Skeletal muscle cell (primary cell): Measurements from ENCODE around the gene DAB2IP.
"Not testable (repeated sequence)": the region's sequence is repeated elsewhere in the genome, so short reads cannot be mapped to it uniquely, and the experiment has no call there.

Source experiments
- DNase-seq: peaks from one replicate; pipeline ENCODE4 v3.0.0-alpha.2; 2010; ENCODE audit warnings: low read depth
- H3K4me3 ChIP-seq: 2 replicates; pipeline ENCODE4 v1.5.1; 2011; ENCODE audit warnings: low read depth, mild to moderate bottlenecking, control low read depth, low read length, moderate library complexity

Gene DAB2IP

DNA sequence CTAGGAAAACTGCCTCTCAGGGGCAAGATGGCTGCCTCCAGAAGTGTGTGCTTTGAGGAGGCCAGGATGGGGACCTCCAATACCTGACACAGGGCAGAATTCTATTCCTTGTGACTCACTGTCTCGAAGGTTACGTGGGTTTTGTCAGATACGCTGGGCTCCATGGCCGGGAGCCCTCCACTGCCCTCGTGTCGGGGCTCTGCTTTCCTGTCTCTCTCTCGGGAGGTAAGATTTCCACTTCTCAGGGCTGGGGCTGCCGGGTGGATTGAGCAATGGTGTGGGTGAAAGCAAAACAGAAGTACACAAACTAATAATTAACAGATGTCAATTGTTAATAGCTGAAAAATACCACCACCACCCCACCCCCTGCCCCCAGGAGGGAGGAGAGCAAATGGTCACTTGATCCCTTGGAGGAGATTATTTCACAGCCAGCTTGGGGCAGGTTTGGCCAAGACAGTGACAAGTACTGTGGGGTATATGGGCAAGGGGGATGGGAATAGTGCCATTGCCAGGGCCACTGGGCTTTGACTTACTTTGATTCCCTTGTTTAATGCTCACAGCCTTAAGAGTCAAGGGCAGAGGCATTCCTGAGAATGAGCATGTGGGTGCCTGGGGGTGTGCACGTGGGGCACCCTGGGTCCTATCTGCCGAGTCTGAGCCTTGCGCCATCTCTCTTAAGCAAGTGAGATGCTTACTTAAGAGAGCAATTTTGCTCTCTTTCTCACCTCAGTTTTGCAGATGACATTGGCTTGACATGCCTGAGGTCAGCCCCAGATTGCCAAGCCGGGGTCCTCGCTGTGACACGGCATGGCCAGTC, 28.8 kb upstream of the DAB2IP start:
- H3K4me3 ChIP-seq = no peak overlapping the region
- no peak for DNase-seq

DNA sequence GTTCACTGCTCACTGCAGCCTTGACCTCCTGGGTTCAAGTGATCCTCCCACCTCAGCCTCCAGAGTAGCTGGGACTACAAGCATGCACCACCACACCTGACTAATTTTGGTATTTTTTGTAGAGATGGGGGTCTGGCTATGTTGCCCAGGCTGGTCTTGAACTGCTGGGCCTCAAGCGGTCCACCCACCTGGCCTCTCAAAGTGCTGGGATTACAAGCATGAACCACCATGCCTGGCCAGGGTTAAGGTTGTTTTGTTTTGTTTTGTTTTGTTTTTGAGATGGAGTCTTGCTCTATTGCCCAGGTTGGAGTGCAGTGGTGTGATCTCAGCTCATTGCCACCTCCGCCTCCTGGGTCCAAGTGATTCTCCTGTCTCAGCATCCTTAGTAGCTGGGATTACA, 28.0 kb upstream of the DAB2IP start:
- DNase-seq, H3K4me3 ChIP-seq: not testable (repeated sequence)

DNA sequence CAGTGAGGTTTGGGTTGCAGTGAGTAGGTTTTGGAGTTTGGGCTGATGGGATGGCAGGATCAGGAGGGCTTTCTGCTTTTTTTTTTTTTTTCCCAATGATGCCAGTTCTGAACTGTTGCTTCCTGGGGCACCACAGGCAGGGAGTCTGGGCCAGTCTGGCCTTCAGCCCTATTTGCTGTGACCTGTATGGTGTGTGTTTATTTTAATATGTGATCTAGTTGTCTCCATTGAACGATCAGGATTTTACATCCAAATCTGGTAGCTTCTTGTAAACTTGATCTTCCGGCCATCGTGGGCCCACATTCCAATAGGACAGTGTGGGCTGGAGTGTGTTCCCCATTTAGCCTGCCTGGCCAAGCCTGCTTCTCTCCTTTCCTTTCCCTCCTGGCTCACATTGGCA, 25.8 kb upstream of the DAB2IP start:
- no peak for DNase-seq
- H3K4me3 ChIP-seq = no peak overlapping the region

DNA sequence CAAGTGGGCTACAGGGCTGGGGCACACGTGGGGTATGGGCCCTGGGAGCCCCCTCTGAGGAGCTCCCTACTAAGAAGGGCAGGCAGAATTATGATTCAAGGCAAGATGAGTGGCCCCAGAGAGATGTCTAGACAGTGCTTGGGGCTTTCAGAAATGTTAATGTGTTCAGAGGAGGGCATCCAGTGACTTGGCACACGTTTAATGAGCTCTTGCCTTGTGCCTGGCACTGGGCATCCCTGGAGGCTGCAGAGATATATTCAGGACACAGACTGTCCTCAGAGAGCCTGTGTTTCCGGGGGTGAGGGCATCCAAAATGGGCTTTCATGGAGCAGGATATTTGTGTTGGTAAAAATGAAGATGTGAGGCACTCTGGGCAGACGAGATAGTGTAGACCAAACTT, 25.4 kb upstream of the DAB2IP start:
- H3K4me3 ChIP-seq = no peak overlapping the region

DNA sequence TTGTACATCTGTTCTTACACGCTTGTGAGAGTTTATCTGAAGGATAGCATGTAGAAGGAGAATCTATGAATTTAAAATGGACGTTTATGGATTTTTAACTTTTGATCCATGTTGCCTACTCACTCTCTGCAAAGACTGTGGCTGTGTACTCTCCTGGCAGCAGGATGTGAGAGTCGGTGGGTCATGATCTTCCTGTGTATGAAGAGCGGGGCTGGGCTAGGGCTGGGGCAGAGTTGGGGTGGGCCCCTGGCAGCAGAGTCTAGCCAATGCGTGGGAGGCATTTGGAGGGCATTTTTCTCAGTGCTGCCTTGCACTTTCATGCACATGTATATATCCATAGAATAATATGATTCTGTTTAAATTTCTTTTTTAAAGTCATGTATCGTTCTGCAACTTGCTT, 24.0 kb upstream of the DAB2IP start:
- no peak overlapping the region for H3K4me3 ChIP-seq
- DNase-seq = no peak

More for the DNA sequence above, 25.4 kb upstream of the DAB2IP start:
- no peak for DNase-seq

DNA sequence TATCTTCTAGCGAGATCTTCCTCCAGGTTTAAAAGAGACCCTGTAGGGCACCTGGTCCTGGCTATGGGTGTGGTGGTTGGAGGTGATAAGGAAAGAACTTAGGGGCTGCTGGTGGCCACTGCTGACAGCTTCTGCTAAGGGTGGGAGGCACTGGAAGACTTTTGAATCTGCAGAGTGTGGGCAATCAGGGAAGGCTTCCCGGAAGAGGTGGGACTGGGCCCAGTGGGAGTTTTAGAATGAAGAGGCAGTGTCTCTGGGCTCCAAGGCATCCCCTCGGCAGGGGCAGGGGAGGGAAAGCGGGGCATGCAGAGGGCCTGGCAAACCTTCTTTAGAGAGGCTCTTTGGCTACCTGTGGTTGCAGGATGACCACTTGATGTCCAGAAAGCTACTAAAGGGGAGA, 23.0 kb upstream of the DAB2IP start:
- H3K4me3 ChIP-seq = no peak overlapping the region
- DNase-seq = no peak

DNA sequence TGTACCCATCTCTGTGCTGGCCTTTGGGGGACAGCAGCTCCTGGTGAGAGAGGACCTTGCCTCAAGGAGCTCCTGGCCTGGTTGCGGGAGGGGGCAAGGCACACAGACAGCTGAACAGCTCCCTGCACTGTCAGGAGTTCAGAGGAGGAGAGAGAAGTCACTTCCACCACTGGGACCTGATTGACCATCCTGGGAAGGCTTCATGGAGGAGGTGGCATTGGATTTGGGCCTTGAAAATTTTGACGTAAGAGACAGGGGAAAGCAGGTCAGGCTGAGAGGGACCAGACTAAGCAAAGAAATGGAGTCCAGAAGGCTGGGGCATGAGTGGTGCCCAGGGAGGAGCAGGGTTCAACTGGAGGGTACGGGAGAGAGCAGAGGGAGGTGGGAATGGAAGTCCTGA, 20.3 kb upstream of the DAB2IP start:
- H3K4me3 ChIP-seq = no peak overlapping the region
- no peak for DNase-seq

DNA sequence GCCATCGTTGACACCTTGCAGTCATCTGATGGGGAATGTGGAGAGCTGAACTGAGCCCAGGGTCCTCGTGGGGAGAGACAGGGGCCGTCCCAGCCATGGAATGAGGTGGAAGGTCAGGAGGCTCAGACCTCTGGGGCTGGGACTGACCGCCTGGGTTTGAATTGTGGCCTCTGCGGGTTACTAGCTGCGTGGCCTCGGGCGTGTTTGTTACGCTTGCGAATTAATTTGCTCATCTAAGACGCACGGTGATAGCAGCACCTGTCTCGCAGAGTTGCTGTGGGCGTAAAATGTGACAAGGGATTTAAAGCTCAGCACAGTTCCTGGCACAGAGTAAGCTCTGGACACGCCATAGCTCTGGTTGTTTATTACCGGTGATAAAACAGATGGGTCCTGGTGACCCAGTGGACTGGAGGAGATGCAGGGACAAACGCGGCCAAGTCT, 19.4 kb upstream of the DAB2IP start:
- no peak for DNase-seq
- no peak overlapping the region for H3K4me3 ChIP-seq

DNA sequence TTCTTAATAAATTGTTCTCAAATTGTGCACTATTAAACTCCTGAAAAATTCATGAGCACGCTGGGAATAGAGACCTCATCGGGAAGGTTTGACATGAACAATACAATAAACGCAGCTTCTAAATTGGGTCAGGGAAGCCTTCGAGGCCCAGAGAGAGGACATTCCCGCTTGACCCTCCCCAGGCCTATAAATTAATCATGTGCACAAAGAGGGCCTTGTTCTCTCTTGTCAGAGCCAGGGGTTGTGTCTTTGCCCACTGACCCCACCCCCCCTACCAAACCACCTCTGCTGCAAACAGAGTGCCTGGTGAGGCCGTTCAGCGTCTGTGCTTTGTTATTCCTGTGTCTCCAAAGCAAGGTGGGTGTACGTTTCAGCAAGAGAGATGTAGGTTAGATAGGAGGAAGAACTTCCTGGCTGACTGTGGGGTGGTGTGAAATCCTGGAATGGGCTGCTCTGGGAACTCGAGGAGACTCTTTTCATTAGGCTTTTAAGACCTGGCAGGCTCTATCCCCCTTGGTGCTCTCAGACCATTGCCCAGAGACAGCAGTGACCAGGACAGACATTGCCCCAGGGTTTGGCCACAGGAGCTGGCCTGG, 18.2 kb upstream of the DAB2IP start:
- DNase-seq = no peak
- no peak overlapping the region for H3K4me3 ChIP-seq

DNA sequence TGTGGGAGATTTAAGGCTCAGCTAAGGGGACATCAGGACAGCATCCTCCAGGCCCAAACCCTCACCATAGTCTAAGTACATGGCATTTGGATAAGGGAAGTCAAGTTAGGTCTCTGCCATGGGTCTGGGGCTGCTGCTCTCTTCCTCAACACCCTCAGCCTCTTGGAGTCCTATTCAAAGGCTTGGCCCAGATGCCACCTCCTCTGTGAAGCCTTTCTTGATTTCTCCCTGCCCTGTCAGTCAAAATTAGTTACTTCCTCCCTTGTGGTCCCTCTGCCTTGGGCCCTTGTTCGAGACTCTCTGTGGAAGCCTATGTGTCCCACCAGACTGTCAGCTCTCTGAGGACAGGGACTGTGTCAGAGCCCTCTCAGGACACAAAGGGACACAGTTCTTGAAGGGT, 17.7 kb upstream of the DAB2IP start:
- no peak for DNase-seq
- no peak overlapping the region for H3K4me3 ChIP-seq

DNA sequence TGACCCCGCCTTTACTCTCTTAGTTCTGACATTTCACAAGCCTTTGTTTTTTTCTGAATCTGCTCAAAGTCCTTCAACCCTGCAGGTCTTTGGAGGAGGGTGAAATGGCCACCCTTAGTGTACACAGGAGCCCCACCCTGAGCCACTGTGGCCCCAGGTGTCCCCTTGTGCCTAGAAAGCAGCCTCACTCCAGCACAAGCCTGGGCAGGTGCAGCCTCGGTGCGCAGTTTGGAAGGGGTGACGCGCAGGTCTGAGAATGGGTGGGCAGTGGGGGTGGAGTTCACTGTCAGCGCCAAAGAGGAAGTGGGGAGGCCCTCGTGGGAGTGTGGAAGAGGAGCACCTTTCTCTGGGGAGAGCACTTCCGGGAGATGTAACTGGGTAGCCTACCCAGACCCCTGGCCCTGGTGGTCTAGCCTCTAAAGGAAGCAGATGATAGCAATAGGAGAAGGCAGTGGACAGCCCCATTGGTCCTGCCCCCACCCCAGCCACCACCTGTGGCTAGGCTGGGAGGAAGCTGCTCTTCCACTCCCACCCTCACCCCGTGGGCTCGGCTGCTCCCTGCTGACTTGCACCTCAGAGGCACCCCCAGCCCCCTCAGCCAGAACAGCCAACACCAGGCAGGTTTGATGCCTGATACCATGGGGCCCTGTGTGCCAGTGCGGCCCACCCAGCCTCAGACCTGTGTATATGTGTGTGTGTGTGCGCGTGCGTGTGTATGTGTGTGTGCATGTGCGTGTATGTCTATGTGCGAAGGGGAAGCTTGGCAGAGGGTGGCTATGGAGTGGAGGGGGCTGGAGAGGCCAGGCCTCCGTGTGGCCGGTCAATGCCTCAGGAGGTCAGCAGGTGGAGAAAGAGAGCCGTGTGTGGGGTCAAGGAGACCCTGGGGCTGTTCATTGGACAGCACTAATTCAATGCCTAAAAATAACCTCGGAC, 16.8 kb upstream of the DAB2IP start:
- H3K4me3 ChIP-seq = no peak overlapping the region
- no peak for DNase-seq

DNA sequence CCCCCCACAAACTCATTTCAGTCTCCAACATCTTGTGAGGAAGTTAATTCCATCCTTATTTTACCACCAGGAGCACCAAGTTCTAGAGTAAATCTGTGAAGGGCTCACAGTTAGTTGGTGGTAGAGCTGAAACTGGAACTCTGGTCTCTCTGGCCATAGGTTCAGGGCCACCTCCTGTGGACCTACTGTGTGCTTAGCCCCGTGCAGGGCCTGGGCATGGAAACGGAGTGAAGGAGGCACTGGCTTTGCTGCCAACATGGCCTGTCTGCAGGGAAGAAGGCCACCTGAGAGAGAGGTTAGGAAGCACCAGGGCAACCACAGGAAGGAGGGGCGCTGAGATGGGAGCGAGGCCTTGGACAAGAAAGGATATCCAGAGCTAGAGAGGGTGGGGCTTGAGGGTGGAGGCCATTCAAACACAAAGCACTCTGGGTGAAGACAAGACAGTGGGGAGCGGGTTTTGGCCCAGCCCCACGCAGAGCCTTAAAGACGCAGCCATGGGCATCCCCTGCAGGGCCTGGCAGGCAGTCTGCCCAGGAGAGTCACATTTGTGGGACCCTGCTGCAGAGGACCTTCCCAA, 16.0 kb upstream of the DAB2IP start:
- H3K4me3 ChIP-seq = no peak overlapping the region
- no peak for DNase-seq

DNA sequence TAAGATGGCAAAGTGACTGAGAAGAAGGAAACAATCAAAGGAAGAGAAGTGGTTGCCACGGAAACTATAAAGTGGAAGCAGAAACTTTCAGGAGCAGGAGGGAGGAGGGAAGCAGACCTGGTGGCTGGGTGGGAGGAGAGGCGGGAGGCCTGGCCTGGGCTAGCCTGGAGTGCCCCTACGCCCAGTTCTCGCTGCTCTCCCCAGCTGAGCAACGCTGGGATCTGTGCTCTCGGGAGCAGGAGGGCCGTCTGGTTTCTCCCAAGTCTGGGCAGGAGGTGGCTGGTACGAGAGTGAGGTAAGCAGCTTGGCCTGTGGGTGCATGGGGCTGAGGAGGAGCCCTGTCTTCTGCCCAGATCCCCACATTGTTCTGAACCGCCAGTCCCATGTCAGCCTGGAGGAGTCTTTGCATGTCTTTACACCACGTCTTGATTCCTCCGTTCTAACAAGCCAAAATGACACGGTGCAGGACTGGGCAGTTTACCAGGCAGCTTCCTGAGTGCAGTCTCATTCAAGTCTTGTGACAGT, 15.0 kb upstream of the DAB2IP start:
- no peak for DNase-seq
- H3K4me3 ChIP-seq = no peak overlapping the region

DNA sequence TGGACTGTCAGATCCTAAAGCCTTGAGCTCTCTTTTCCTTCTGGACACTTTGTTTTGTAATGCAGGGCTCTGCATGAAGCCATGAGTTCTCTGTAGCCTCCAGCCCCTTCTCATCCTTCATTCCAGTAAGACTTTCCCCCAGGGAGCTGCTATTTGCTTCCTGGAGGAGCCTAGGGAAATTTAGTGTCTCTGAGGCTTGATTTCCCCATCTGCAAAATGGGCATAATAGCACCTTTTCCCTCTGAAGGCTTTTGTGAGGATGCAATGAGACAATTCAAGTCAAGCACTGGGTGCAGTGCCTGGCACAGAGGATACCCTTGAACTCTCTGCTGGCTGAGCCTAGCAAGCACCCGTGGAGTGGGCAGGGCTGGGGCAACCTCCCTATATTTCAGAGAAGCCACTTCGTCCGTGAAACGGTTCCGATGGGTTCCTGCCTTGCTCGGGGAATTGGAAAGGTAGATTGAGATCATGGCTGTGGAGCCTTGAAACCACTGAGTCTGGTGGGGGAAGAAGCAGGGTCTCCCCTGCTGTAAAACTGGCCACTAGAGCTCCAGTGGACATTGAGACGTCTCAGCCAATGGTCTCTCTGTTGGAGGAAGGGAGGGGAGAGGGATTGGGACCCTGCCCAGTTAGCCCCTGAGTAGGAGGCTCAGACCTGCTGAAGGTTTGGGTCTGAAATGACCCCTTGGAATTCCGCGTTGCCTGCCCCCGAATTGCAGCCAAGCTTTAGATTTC, 14.3 kb upstream of the DAB2IP start:
- DNase-seq = no peak
- no peak overlapping the region for H3K4me3 ChIP-seq

DNA sequence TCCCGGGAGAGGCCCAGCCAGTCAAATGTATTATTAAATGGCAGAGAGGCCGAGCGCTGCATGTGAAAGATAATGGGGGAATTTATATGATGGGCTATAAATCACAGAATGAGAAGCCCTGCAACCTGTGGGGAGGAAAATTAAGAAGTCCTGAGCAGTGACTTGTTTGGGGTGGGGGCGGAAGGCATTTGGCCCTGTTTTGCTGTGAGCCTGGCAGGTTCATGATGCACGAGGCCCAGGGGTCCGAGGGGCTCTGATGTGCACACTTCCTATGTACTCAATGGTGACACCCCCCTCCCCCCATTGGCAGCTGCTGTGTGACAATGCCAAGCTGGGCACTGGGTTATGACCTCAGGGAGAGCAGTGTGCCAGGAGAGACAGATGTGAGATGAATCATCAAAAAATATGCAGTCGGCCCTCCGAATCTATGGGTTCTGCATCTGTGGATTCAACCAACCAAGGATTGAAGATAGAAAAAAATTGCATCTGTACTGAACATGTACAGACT, 13.7 kb upstream of the DAB2IP start:
- DNase-seq = no peak
- no peak overlapping the region for H3K4me3 ChIP-seq

DNA sequence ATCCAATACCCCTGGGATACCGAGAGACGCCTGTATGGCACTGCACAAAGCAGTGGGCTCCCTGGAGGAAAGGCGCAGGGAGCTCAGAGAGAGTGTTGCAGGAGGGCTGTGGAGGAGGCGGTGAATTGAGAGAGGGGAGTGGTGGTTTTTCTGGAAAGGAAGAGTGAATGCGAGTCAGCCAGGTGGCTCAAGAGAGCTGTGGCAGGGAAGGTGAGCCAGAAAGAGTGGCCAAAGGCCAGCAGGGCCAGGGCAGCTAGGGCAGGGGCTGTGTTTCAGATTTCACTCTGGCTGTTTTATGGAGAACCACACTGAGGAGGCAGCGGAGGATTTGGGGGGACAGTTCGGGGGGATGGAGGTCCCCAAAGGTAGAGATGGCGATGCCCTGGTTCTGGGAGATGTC, 13.0 kb upstream of the DAB2IP start:
- no peak for DNase-seq
- H3K4me3 ChIP-seq = no peak overlapping the region

DNA sequence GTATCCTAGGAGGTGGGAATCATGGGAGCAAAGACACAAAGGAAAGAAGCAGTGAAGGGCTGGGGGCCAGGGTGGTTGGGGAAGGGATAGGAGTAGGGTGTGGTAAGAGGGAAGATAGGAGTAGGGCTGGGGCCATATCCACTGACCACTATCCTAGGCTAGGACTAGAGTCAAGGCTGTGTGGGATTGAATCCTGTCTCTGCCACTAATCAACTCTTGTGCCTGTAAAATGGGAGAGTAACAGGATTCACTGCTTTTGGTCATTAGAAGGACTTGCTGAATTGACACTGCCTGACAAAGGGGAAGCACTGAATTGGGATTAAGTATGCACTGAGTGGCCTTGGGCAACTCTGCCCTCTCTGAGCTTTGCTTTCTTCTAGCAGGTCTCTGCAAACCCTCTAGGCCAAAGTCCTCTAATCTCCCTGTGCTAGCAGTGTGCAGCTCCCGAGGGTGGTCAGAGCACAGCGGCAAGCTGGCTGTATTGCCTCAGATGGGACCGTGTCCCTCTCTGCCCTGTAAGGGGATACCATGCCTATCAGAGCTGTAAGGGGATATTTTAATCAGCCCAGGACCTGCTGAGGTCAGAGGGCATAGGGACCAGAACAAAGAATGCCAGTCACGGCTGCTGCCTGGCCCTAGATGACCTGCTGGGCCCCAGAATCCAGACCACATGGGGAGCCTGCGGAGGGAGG, 12.4 kb upstream of the DAB2IP start:
- H3K4me3 ChIP-seq = no peak overlapping the region
- no peak for DNase-seq

DNA sequence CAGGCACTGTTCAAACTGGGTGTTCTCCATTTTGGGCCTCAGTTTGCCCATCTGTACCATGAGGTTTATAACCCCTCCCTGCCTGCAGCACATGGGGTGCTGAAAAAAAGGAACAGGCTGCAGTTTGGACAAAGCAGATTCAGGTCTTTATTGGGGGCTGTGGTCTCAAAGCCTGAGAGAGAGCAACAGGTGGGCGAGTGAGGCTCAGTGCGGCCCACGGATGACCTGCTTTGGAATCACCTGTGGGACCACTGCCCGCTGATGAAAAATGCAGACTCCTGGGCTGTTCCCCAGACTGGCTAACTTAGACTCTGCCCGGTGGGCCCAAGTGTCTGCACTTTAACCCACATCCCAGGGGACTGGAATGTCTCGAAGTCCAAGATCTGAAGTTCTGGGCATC, 11.8 kb upstream of the DAB2IP start:
- DNase-seq = no peak
- no peak overlapping the region for H3K4me3 ChIP-seq
